Activated CD8-positive, alpha-beta memory T cell treated with anti-CD3 and anti-CD28 coated beads for 1 hour (primary cell): ENCODE results near the gene OLFML2B.
"Not testable (repeated sequence)": the region's sequence is repeated elsewhere in the genome, so short reads cannot be mapped to it uniquely, and the experiment has no call there.

Source experiments
- DNase-seq, 2 donors: peaks; one replicate each; pipeline ENCODE4 v3.0.0-alpha.2; 2020; ENCODE audit warnings: low read depth in 1 of 2; ENCODE audit errors: extremely low read depth in 1 of 2

Gene OLFML2B

DNA sequence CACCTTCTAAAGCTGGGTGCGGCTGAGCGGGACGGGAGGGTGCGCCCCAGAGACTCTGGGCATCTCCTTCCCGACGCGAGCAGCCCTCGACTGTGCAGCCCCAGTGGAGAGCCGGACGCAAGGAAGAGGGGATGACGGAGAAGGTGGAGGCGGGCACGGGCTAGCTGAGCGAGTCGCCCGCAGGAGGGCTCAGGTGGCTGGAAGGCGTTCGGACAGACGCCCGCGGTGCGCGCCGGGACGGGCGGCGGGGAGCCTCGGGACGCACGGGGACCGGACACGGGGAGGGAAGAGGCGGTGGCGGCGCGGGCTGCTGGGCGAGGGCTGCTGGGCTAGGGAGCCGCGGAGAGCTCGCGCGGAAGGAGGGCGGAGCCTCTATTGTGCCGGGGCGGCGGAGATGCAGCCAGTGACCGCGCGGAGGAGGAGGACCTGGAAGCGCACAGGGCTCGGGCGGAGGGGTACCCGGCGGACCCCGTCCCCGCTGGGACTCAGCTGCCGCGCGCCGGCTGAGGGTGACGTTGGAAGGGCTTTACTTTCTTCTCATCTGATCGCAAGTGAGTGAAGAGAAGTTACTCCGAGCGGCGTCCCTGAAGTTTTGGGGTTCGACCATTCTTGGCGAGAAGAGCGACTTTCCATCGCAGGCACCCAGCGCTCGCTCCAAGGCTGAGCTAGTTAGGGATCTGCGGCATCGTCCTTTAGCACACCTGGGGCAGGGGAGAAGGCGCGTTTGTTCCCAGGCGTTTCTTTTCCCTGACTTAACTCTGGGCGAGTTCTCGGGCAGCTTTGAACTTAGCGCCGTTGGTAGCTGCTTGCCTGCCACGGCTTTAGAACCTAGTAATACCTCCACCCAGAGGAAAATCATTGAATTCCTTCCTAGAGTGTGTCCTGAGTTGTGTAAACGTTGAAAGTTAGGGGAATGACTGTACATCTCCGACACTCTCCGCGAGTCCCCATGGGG lies at the start of gene OLFML2B:
Gene OLFML2B (minus strand): TSS at position 323 of the 955 bp plus-strand sequence. CDS start 439 bp downstream, outside the sequence.
- peak in 1 of 2 donors; percentile 21 for DNase-seq

DNA sequence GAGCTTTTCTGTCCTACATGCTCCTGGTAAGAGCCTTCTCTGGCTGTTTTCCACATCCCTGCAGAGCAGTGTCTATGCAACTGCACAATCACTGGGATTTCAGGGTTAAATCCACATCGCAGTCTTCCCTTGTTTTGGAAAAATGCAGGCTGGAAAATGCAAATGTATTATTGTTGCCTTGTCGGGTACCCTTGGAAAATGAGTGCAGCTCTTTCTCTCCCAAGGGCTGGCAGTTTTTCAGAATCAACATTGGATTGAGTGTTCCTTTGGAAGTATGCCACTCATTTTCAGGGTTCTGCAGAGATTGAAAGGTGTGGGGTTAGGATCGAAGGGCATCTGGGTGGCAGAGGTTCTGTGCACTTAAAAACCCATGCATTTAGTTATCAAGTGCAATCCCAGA lies 49.1 kb upstream of the OLFML2B start:
- no peak for DNase-seq

DNA sequence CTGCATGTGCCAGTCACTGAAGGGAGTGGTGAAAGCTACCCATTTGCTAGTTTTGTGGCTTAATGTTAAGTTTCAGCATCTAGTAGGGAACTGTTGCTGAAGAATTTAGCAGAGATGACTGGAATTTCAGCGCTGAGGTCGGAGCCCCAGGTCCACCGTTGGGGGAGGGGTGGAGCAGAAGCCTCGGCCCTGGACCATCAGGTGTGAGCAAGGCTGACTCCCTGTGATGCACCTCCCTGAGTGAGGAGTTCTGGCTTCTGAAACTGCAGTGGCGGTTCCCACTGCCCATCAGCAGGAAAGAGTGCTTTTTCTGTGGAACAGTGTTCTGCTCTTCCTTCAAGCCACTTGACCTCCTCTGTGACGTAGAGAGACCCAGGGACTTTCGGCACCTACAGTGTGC lies 47.2 kb upstream of the OLFML2B start:
- no peak for DNase-seq

DNA sequence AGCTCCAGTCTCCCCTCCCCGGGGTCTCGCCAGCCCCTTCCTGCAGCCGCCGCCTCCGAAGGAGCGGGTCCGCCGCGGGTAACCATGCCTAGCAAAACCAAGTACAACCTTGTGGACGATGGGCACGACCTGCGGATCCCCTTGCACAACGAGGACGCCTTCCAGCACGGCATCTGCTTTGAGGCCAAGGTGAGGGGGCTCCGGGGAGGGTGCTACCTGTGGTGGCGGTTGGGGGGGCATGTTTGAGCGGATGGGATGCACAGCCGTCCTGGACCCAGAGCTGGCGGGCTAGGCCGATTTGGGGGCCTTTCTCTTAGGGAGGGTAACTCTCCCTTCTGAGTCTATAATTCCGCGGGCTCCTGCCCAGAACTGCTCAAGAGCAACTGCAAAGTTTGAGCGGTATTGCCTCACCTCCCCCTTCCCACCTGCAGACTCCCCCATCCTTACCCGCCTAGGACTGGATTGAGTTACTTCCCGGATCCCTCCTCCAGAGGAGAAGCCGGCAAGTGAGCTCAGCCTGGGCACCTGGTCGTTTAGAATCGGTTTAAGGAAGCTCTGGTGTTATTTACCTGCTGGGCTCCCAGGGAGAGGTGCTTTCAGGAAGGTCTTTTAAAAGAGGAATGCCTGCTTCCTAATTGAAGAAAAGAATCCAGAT lies 46.6 kb upstream of the OLFML2B start:
- no peak for DNase-seq

DNA sequence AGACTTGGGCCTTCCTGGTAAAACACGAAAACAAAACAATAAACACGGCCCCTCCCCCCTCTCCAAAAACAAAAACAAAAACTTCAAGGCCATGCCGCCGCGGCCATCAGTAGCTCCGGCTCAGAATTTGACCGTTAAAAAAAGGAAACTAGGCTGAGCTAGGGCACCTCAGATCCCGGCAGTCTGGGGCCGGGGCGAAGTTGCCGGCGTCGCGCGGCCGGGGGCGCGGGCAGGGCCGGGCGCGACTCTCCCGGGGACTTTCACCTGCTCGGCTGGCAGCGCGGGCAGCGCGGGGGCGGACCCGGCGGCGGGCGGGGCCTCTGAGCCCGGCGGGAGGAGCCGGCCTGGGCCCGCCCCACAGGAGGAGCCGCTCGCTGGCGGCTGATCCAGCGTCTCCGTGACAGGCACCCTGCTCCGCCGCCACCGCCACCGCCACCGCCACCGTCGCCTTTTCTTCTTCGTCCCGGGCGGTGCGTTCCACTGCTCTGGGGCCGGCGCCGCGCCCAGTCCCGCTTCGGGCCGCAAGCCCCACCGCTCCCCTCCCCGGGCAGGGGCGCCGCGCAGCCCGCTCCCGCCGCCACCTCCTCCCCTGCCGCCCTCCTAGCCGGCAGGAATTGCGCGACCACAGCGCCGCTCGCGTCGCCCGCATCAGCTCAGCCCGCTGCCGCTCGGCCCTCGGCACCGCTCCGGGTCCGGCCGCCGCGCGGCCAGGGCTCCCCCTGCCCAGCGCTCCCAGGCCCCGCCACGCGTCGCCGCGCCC lies 45.8 kb upstream of the OLFML2B start, which contains the start of gene NOS1AP:
Gene NOS1AP (plus strand): TSS at position 358 of the 760 bp plus-strand sequence. CDS start 487 bp downstream, outside the sequence.
- DNase-seq = peak; percentile 26 to 63

DNA sequence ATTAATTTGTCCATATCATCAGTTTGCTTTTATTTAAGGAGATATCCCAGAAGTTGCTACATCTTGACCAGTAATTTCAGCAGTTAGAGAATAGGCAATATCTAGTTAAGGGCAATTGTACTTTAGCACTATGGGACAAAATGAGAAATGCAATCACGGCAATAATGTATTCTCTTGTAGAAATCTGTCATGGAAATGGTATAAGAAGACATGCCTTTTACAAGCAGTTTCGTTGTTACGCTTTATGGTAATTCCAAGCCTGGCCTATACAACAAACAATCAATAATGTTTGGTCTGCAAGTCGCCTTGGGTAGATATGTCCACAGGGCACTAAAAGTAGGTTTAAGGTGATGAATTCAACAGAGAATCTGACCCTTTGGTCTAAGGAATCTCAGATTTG lies 44.6 kb upstream of the OLFML2B start:
- DNase-seq = no peak

DNA sequence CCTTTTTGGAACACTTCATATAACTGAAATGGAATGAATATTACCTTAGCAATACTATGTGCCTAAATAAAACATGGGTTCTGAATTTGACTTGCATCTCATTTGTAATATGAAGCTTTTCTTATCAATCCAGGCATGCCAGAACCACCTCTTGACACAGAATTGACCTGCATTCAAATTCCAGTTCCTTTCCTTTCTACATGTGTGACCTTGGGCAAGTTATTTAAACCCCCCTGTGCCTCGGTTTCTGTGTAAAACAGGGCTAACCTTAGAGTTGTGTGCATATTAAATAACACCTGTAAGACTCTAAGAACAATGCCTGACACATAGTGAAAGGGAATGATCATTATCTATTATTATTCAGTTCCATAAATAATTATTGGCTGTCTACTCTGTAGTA lies 43.8 kb upstream of the OLFML2B start:
- DNase-seq = no peak

DNA sequence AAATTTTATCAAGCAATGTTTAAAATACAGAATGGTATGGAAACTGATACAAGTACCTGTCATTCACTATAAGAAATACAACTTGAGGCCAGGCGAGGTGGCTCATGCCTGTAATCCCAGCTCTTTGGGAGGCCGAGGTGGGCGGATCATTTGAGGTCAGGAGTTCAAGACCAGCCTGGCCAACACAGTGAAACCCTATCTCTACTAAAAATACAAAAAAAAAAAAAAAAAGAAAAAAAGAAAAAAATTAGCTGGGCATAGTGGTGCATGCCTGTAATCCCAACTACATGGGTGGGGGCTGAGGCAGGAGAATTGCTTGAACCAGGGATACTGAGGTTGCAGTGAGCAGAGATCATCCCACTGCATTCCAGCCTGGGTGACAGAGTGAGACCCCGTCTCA lies 43.2 kb upstream of the OLFML2B start:
- not testable (repeated sequence) for DNase-seq

DNA sequence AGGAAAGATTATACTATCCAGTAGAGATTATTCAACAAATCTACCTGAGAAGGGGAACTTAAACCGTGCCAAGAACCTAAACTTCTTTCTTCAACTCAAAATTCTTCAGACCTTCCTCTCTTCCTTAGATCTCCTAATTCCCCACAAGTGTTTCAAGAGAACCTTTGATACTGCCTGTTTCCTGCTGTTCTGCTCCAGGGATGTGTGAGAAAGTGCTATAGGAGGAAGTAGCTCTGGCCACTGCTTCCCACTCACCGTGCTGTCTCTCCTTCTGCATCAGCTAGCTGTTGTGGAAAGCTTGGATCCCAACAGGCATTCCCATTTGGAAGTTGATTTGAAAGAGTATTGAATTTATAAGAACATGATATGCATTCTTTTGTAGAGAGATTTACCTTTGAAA lies 41.3 kb upstream of the OLFML2B start:
- no peak for DNase-seq

DNA sequence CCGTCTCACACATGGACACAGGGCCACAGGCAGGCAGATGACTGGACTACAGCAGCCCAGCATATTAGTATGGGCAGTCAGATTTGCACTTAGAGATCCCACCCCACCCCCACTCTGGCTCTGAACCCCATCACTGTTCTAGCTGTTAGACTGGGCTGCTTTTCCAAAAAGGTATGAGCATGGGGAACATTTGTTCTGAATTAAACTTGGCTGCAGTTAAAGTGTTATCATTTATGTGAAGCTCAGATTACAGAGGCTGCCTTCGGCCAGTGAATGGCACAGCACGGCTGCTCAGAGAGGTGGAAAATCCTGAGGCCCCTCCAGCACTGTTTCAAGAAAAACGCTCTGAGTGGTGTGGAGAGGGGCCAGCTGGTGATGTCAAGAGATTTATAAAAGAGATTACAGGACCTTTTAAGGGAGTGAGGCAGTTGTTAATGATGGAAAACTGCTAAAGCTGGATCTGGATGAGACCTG lies 38.9 kb upstream of the OLFML2B start:
- DNase-seq = no peak

DNA sequence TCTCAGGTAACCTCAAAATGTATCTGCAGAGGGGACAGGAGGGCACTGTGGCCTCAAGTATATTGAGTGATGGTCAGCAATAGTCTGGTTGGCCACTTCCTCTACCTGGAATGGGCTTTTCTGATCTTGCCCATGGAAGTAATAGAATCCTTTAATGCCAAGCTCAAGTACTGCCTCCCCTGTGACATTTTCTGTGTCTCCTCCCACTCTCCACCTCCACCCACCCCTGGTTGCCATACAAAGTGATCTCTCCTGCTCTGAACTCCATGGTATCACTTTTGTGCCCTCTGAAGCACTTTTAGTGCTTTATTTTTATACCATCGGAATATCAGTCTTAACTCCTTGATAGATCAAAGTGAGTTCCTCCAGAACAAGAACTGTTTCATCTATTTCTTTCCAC lies 36.6 kb upstream of the OLFML2B start:
- no peak for DNase-seq

DNA sequence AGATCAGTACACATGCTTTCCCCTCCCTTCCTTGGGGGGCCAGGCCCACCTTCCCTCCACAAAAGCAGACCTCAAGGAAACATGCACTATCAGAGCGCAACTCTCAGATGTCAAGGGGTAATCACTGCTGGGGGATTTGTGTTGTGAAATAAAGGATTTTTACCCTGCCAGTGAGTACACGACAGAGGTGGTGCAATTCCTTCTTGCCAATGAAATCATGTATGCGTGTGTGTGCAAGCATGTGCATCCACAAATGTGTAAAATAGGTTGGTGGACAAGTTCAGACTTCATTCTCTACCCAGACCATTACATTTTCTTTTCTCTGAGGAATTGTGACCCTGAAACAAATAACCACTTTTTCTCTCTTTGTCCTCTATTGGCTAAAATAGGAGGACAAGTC lies 36.1 kb upstream of the OLFML2B start:
- DNase-seq = no peak

DNA sequence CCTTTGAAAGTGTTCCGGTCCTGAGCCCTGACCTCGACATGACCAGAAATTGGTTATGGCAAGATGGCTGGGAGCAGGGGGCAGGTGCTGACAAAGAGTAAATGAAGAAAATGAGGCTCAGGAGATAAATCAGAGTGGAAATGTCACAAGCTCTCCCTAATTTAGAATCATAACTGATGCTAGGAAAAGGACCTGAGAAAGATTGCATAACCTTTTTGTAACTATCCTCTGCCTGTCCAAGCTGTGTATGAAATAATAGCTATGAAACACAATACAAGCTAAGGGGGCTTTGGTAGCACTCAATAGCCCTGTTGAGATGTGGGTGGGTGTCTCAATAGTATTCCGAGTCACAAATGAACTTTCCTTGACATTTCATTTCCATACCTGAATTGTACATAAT lies 32.9 kb upstream of the OLFML2B start:
- DNase-seq = no peak

DNA sequence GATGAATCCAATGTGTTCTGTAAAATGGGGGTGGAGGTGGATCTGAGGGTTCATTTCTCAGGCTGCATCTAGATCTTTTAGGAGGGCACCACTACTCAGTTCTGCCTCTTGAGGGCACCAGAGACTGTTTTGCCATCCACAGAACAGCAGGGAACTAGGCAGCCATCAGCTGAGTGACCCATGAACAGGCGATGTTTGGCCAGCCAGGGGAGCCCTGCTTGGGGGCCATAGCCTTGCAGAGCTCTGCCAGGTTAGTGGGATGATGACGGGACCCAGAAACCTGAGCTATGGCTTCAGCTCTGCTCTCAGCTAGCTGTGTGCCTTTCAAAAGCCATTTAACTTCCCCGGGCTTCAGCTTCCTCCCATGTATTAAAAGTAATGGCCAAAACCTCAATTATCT lies 32.4 kb upstream of the OLFML2B start:
- DNase-seq = peak; percentile 5 to 7

DNA sequence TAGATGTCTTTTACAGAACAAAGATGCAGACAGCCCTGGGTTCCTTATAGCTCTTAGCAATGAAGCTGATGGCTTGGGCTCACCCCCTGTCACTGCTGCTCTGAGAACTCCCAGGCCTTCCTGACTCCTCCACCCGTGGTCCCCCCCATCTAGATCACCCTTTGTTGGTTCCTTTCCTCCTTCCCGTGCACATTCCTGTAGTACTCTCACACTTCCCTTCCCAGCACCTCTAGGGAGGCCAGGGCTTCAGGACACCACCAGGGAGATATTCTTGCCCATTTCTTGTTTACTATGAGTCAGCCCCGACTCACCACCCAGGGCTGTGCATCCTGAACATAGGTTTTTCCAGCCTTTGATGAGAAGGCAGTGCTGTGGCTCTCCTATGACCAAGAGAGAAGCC lies 31.4 kb upstream of the OLFML2B start:
- no peak for DNase-seq

DNA sequence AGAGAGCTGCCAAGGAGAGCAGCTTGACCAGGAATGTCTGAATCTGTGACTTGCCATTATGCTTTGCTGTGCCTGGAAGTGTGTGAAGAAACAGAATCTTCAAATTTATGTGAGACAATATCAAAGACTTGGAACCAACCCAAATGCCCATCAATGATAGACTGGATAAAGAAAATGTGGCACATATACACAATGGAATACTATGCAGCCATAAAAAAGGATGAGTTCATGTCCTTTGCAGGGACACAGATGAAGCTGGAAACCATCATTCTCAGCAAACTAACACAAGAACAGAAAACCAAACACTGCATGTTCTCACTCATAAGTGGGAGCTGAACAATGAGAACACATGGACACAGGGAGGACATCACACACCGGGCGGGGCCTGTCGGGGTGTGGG lies 30.3 kb upstream of the OLFML2B start:
- not testable (repeated sequence) for DNase-seq

DNA sequence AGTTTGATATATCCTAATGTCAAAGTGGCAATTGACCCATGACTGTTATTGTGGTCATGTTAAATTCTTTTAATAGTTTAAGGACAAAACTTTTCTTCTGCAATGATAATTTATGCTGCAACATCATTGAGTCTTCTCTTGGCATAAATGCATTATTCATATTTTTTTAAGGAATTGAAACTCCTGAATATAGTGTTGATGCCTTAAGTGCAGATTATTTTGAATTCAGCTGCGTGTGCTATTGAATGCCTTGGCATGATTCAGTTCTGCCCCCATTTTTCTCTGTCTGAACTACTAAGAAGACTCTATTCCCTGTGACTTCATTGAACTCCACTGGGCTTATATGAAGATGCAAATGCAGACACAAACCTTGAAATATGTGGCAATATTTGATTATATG lies 23.3 kb upstream of the OLFML2B start:
- DNase-seq = no peak

DNA sequence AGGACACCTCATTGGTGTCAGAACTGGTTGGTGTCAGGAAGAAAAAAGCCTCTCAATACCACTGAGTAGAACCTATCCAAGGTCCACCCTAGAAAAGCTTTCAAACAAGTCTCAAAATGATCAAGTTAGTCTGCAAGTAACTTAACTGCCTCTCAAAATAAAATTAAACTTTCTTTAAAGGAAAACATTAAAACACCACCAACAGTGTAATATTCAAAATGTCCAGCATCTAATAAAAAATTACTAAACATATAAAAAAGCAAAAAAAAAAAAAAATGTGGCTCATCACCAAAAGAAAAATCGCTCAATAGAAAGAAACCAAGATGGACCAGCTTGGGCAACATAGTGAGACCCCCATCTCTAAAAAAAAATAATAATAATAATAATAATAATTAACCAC lies 18.7 kb upstream of the OLFML2B start:
- DNase-seq = no peak

DNA sequence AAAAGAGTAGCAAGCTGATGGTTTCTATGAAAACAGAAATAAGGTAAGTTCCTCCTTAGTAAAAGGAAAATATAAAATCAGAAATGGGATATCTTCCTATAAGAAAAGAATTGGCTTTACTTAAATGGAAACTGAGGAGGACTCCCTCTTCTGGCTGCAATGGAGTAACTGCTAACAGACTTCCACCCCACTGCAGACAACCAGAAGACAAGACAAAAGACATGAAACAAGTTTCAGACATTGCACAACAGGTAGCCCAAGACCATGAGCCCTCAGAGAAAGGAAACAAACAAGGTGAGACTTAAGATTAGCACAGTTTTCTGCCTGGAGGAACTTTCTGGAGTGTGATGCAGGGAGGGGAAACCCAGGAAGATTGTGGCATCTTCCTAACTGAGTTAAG lies 17.0 kb upstream of the OLFML2B start:
- no peak for DNase-seq

DNA sequence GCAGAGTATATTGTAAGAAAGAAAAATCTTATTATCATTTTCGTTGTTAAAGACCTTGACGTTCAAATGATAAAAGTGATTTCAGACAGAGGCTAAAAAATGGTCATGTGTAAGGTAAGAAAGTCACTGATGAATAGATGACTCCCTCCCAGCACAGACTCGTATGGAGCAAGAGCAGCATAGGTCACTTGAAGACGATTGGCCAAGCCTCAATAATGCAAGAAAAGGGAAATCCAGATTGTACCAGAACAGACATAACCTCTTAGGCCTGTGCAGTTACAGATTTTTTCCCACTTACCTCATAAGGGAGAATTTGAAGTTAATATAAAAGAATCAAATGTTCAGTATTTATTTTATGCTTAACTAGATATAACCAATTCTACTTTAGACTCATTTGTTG lies 16.3 kb upstream of the OLFML2B start:
- DNase-seq = no peak

DNA sequence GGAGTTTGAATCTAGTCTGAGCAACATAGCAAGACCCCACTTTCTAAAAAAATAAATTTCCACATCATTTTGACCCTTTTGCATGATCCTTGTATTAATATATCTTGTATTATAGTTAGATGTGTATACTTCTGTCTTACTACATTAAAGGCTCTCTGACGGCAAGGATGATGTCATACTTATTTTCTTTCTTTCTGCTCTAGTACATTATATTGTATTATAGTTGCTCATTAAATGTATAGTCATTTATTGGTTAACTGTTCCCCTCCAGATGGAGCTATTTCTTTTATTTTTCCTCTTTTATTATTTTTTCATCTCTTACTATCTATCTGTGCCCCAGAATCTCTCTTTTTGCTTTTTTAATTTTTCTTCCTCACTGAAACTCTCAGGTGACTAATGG lies 15.0 kb upstream of the OLFML2B start:
- no peak for DNase-seq
